PC-3 (cell line): ENCODE data around the gene CAV1.

Source experiments
- EZH2 ChIP-seq: fragments of 300-600 bp; sonication (generic); IDR thresholded peaks from one replicate; pipeline ENCODE4 v1.6.1; 2017; ENCODE audit warnings: antibody characterized with exemption, mild to moderate bottlenecking, low read length; ENCODE audit not compliant: unreplicated experiment
- TF ChIP-seq, protein P1 (sequence below): fragments of 300-600 bp; sonication (generic); conservative IDR thresholded peaks from 2 replicates; pipeline ENCODE4 v1.5.1; 2017; ENCODE audit warnings: antibody characterized with exemption, low read depth, mild to moderate bottlenecking, low read length

DNA sequence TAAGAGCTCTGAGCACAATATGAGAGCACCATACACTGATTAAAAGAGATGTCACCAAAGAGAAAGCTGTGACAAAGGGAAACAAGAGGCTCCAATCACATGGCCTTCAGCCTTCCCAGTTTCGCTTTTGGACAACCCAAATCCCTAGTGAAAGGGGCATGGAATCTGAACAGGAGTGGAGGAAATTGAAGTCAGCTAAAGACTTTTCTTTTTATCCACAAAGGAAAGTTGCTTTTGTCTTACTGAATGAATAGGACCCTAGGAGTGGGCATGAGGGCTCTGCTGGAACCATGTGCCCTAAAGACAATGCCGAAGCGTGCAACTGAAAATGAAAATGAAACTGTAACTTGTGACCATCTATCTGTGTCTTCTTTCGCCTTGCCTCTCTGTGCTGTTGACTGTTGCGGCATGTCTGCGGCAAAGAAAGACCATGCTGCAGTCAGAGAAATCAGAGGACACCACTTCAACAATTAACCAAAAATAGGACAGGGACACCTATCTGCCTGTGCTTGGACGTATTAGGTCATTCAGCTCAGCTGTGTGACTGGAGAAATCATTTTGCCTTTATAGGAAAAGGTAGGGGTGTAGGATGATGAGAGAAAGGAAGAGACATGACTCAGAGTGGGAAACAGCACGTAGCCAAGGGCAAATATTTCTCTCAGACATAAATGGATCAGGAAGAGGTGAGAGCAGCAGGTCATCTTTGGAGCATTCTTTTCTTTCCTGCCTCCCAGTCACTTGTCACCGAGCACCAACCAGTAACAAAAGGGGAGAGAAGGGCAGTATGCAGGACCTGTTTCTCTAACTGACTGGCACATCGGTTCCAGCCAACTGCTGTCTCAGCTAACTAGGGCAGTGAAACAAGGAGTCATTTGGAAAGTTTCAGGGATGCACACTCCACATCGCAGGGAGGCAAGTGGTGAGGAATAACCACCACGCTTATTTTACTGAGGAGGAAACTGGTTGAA is 13.0 kb upstream of the CAV1 start:
- TF ChIP-seq, protein P1, sequence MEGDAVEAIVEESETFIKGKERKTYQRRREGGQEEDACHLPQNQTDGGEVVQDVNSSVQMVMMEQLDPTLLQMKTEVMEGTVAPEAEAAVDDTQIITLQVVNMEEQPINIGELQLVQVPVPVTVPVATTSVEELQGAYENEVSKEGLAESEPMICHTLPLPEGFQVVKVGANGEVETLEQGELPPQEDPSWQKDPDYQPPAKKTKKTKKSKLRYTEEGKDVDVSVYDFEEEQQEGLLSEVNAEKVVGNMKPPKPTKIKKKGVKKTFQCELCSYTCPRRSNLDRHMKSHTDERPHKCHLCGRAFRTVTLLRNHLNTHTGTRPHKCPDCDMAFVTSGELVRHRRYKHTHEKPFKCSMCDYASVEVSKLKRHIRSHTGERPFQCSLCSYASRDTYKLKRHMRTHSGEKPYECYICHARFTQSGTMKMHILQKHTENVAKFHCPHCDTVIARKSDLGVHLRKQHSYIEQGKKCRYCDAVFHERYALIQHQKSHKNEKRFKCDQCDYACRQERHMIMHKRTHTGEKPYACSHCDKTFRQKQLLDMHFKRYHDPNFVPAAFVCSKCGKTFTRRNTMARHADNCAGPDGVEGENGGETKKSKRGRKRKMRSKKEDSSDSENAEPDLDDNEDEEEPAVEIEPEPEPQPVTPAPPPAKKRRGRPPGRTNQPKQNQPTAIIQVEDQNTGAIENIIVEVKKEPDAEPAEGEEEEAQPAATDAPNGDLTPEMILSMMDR = no peak
- no peak for TF ChIP-seq EZH2
